ENCODE results near the gene NXPH3.

Gene NXPH3

GRCh38 chr17:49587366-49588073 lies 11.8 kb downstream of the NXPH3 start:
- in situ Hi-C loops (cut with MboI; ENCODE audit: low sequenced_read_pairs), result no loop called here

GRCh38 chr17:49588312-49588711 lies 12.6 kb downstream of the NXPH3 start:
- in situ Hi-C loops (cut with MboI; ENCODE audit: low sequenced_read_pairs), result no loop called here

- in situ Hi-C loops (cut with MboI; ENCODE audit: low sequenced_read_pairs), result no loop called here
Measured at GRCh38 chr17:49588726-49589576, 13.3 kb downstream of the NXPH3 start.

GRCh38 chr17:49589577-49589927 lies 13.9 kb downstream of the NXPH3 start:
- in situ Hi-C loops (cut with MboI; ENCODE audit: low sequenced_read_pairs), result no loop called here

GRCh38 chr17:49590874-49591273 lies 15.2 kb downstream of the NXPH3 start:
- in situ Hi-C loops (cut with MboI; ENCODE audit: low sequenced_read_pairs), result no loop called here

GRCh38 chr17:49592263-49592662 lies 16.6 kb downstream of the NXPH3 start:
- in situ Hi-C loops (cut with MboI; ENCODE audit: low sequenced_read_pairs), result no loop called here

GRCh38 chr17:49595328-49595727 lies 19.7 kb downstream of the NXPH3 start:
- in situ Hi-C loops (cut with MboI; ENCODE audit: low sequenced_read_pairs), result no loop called here

- in situ Hi-C loops (cut with MboI; ENCODE audit: low sequenced_read_pairs), result no loop called here
Measured at GRCh38 chr17:49595980-49596379, 20.3 kb downstream of the NXPH3 start.

- in situ Hi-C loops (cut with MboI; ENCODE audit: low sequenced_read_pairs), result no loop called here
Measured at GRCh38 chr17:49596613-49597244, 21.1 kb downstream of the NXPH3 start.

- in situ Hi-C loops (cut with MboI; ENCODE audit: low sequenced_read_pairs), result no loop called here
Measured at GRCh38 chr17:49597436-49597835, 21.8 kb downstream of the NXPH3 start.

- in situ Hi-C loops (cut with MboI; ENCODE audit: low sequenced_read_pairs), result no loop called here
Measured at GRCh38 chr17:49597928-49598655, 22.4 kb downstream of the NXPH3 start.

GRCh38 chr17:49598918-49599317 lies 23.2 kb downstream of the NXPH3 start:
- in situ Hi-C loops (cut with MboI; ENCODE audit: low sequenced_read_pairs), result no loop called here

- in situ Hi-C loops (cut with MboI; ENCODE audit: low sequenced_read_pairs), result no loop called here
Measured at GRCh38 chr17:49600949-49601348, 25.3 kb downstream of the NXPH3 start.

GRCh38 chr17:49602783-49603182 lies 27.1 kb downstream of the NXPH3 start:
- in situ Hi-C loops (cut with MboI; ENCODE audit: low sequenced_read_pairs), result no loop called here

GRCh38 chr17:49603238-49603637 lies 27.6 kb downstream of the NXPH3 start:
- in situ Hi-C loops (cut with MboI; ENCODE audit: low sequenced_read_pairs), result no loop called here

GRCh38 chr17:49603720-49604119 lies 28.0 kb downstream of the NXPH3 start:
- in situ Hi-C loops (cut with MboI; ENCODE audit: low sequenced_read_pairs), result no loop called here

- in situ Hi-C loops (cut with MboI; ENCODE audit: low sequenced_read_pairs), result no loop called here
Measured at GRCh38 chr17:49604314-49604869, 28.7 kb downstream of the NXPH3 start.

GRCh38 chr17:49610883-49611584 lies 35.4 kb downstream of the NXPH3 start:
- in situ Hi-C loops (cut with MboI; ENCODE audit: low sequenced_read_pairs), result no loop called here

- in situ Hi-C loops (cut with MboI; ENCODE audit: low sequenced_read_pairs), result no loop called here
Measured at GRCh38 chr17:49612726-49613125, 37.1 kb downstream of the NXPH3 start.

- in situ Hi-C loops (cut with MboI; ENCODE audit: low sequenced_read_pairs), result no loop called here
Measured at GRCh38 chr17:49613182-49613800, 37.6 kb downstream of the NXPH3 start.

All from hTERT RPE-1 (cell line).